Mucosa of stomach (tissue), 1 donor: ENCODE measurements around the gene PAK4.

Experiments used
- H3K27me3 ChIP-seq: one replicate; pipeline ENCODE4 v1.7.0; 2013; ENCODE audit warnings: mild to moderate bottlenecking, low read length; ENCODE audit not compliant: control insufficient read depth, insufficient read depth
- H3K36me3 ChIP-seq: one replicate; pipeline ENCODE4 v1.7.0; 2013; ENCODE audit warnings: low read length; ENCODE audit not compliant: control insufficient read depth, insufficient read depth
- H3K4me1 ChIP-seq: one replicate; pipeline ENCODE4 v1.7.0; 2013; ENCODE audit warnings: mild to moderate bottlenecking, low read length; ENCODE audit not compliant: control insufficient read depth, insufficient read depth
- H3K4me3 ChIP-seq: one replicate; pipeline ENCODE4 v1.7.0; 2013; ENCODE audit warnings: low read length
- H3K9ac ChIP-seq: one replicate; pipeline ENCODE4 v1.7.0; 2013; ENCODE audit warnings: mild to moderate bottlenecking, low read length, moderate library complexity
- H3K9me3 ChIP-seq: one replicate; pipeline ENCODE4 v1.7.0; 2013; ENCODE audit warnings: mild to moderate bottlenecking, low read length, moderate library complexity; ENCODE audit not compliant: control insufficient read depth
- donor health status: Pancreatic carcinoma.

PAK4 gene

DNA sequence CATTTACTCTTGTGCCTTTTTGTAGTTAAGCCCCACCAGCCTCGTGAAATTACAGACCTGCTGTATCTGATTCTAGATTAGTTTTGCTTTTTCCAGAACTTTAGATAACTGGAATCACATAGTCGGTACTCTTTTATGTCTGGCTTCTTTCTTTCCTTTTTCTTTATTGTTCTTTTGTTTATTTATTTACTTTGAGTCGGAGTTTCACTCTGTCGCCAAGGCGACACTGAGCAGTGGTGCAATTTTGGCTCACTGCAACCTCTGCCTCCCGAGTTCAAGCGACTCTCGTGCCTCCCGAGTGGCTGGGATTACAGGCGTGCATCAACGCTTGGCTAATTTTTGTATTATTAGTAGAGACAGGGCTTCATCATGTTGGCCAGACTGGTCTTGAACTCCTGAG, 65.2 kb downstream of the PAK4 start:
- Histone ChIP-seq H3K4me3 (no peak overlapping the region), H3K9ac (no peak overlapping the region), H3K9me3 (no peaks in the 10 kb centered on the region), H3K4me1 (peaks cover 3% of the 10 kb centered on the region), H3K36me3 (no peaks in the 10 kb centered on the region), H3K27me3 (peaks cover 16% of the 10 kb centered on the region)

DNA sequence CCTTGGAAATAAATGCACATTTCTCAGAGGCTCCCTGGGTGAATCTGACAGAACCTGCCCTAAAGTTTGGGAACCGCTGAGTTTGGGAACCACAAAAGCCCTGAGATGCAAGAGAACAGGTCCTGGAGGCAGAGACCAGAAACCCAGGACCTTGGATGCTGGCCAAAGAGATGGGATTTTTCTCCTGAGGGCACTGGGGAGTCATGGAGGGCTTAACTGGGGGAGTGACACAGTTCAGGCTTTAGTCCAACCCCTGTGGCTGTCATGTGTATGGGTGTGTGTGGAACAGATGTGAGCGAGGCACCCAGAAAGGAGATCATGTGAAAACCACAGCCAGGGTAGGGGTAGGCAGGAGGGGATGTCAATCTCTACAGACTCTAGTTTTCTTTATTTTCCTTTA, 67.3 kb downstream of the PAK4 start:
- Histone ChIP-seq H3K27me3 (peaks cover 31% of the 10 kb centered on the region), H3K9me3 (no peaks in the 10 kb centered on the region), H3K4me1 (peaks cover 3% of the 10 kb centered on the region), H3K36me3 (no peaks in the 10 kb centered on the region), H3K4me3 (no peak overlapping the region), H3K9ac (no peak overlapping the region)

DNA sequence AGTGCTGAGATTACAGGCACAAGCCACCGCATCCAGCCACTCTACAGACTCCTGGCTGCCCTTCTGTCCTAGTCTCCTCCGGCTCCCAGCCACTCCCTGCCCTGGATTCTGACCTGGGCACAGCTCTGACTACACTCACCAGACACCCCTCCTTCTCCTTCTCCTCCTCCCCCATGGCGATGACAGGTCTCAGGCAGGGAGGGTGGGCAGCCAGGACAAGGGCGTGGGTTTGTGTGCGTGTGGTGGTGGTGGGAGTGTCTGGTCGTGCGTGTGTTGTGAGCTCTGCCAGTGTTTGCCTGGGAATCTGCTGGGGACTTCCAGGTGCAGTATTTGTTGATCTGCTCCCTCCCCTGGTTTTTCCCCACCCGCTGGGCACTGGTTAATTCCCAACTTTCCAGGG, 68.2 kb downstream of the PAK4 start:
- no peaks in the 10 kb centered on the region for H3K9me3 ChIP-seq
- H3K36me3 ChIP-seq: no peaks in the 10 kb centered on the region
- peaks cover 3% of the 10 kb centered on the region for H3K4me1 ChIP-seq
- H3K9ac ChIP-seq: no peak overlapping the region
- peaks cover 37% of the 10 kb centered on the region for H3K27me3 ChIP-seq
- no peak overlapping the region for H3K4me3 ChIP-seq

DNA sequence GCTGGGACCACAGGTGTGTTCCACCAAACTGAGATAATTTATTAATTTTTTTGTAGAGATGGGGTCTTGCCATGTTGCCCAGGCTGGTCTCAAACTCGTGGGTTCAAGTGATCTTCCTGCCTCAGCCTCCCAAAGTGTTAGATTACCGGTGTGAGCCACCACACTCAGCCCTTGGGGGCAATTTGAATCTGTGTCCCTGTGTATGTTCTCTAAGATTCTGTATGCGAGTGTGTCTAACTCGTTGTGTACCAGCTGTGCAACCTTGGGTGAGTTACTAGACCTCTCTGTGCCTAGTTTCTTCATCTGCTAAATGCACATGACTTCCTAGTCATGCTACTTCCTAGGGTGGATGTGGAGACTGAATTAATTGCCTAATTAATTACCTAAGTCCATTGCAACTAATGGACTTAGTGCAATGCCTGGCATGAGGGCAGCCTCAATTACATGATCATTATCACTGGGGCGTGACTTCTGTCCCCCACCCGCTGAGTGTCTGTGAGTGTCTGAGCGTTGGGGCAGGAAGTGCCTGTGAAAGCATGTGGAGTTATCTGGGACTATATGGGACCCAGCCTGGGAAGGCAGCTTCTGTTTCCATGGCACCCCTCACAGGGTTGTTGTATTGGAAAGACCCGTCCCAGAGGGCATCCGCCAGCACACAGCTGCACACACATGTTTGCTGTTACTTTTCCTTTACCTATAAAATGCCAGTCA, 69.4 kb downstream of the PAK4 start:
- Histone ChIP-seq H3K27me3 (peaks cover 40% of the 10 kb centered on the region), H3K9me3 (no peaks in the 10 kb centered on the region), H3K9ac (no peak overlapping the region), H3K4me1 (peaks cover 6% of the 10 kb centered on the region), H3K36me3 (no peaks in the 10 kb centered on the region), H3K4me3 (no peak overlapping the region)

DNA sequence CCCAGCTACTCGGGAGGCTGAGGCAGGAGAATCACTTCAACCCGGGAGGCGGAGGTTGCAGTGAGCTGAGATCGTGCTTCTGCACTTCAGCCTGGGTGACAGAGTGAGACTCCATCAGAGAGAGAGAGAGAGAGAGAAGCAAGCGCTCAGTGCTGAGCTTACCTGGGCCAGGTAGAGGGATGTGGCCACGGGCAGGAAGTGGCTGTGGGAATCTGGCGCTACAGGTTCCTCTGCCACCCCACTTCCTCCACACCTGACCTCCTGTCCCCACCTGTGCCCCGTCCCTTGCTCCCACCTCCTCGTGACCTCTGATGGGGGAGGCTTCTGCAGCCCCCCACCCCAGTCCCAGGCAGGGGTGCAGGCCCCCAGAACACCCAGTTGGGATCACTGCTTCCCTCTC, 70.2 kb downstream of the PAK4 start:
- Histone ChIP-seq H3K9ac (no peak overlapping the region), H3K9me3 (no peaks in the 10 kb centered on the region), H3K4me3 (no peak overlapping the region), H3K4me1 (peaks cover 6% of the 10 kb centered on the region), H3K27me3 (peaks cover 46% of the 10 kb centered on the region), H3K36me3 (no peaks in the 10 kb centered on the region)

DNA sequence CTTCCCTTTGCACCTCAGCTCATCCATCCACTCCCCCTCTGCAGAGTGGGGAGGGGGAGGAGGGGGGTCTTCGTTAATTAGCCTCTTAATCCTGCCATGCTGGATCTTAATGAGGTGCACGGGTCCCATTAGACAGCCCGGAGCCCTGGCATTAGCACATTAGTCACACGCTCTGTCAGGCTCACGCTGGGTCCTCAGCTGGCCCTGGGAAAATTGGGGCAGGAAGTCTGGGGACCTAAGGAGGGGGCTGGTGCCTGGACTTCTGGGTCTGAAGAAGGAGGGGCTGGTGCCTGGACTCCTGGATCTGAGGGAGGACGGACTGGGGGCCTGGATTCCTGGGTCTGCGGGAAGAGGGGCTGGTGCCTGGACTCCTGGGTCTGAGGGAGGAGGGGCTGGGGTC, 70.7 kb downstream of the PAK4 start:
- Histone ChIP-seq H3K4me3 (no peak overlapping the region), H3K9ac (no peak overlapping the region), H3K4me1 (peaks cover 6% of the 10 kb centered on the region), H3K9me3 (no peaks in the 10 kb centered on the region), H3K36me3 (no peaks in the 10 kb centered on the region), H3K27me3 (peaks cover 51% of the 10 kb centered on the region)

DNA sequence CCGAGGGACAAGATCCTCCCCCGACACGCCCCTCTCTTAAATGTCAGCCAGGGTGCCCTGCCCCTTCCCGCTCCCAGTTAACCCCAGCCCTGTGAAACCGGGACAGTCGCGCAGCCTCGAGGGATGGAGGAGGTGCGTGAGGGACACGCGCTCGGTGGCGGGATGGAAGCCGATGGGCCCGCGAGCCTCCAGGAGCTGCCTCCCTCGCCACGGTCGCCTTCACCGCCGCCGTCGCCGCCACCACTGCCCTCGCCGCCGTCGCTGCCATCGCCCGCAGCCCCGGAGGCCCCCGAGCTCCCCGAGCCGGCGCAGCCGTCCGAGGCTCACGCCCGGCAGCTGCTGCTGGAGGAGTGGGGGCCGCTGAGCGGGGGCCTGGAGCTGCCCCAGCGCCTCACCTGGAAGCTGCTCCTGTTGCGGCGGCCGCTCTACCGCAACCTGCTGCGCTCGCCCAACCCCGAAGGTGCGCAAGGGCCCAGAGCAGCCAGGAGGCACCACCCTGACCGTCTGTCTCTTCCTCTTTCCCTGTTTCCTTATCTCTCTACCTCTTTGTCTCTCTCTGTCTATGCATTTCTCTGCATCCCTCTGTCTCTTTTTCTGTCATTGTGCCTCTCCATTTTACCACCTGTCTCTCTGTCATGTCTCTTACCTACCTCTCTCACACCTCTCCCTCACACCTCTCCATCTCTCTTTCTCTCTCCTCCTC, 71.4 kb downstream of the PAK4 start, which contains the start of gene NCCRP1:
TSS of gene NCCRP1 (plus strand) at position 105 of the 703 bp plus-strand sequence. CDS start at position 124, 19 bp downstream.
- H3K36me3 ChIP-seq: no peaks in the 10 kb centered on the region
- peaks cover 54% of the 10 kb centered on the region for H3K27me3 ChIP-seq
- H3K9ac ChIP-seq: no peak within 1 kb of the TSS
- H3K9me3 ChIP-seq: no peaks in the 10 kb centered on the region
- no peak within 1 kb of the TSS for H3K4me3 ChIP-seq
- H3K4me1 ChIP-seq: peaks cover 6% of the 10 kb centered on the region

DNA sequence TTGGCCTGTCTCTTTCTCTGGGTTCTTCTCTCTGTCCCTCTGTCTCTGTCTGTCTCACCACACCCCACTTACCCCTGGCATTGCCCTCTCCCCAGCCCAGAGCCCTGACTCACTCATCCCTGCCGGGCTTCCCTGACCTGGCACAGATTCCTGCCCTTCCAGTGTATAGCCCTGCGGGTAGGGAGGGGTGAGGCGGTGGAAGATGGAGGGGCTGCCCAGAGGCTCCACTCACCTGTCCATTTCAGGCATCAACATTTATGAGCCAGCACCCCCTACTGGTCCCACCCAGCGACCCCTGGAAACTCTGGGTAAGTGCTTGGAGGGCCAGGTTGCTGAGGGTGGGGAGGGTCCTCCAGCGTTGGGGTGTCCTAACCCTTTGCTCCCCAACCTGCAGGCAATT, 72.2 kb downstream of the PAK4 start:
- Histone ChIP-seq H3K4me3 (no peak overlapping the region), H3K4me1 (peaks cover 6% of the 10 kb centered on the region), H3K36me3 (no peaks in the 10 kb centered on the region), H3K27me3 (peaks cover 55% of the 10 kb centered on the region), H3K9ac (no peak overlapping the region), H3K9me3 (no peaks in the 10 kb centered on the region)

DNA sequence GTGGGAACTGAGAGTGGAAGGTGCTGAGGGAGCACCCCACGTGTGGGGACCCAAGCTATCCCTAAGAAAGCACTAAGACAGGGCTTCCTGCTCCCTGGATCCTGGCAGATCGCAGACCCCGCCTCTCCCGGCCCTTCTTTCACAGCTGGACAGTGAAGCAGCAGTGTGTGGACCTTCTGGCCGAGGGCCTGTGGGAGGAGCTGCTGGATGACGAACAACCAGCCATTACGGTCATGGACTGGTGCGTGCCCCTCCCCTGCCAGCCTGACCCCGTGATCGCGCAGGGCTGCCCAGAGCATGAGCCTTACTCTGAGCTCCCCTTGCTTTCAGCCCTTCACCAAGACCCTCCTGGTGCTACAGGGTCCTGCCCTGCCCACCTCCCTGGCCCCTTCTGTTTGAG, 73.4 kb downstream of the PAK4 start:
- Histone ChIP-seq H3K9ac (no peak overlapping the region), H3K27me3 (peaks cover 64% of the 10 kb centered on the region), H3K9me3 (no peaks in the 10 kb centered on the region), H3K36me3 (no peaks in the 10 kb centered on the region), H3K4me3 (no peak overlapping the region), H3K4me1 (peaks cover 6% of the 10 kb centered on the region)

DNA sequence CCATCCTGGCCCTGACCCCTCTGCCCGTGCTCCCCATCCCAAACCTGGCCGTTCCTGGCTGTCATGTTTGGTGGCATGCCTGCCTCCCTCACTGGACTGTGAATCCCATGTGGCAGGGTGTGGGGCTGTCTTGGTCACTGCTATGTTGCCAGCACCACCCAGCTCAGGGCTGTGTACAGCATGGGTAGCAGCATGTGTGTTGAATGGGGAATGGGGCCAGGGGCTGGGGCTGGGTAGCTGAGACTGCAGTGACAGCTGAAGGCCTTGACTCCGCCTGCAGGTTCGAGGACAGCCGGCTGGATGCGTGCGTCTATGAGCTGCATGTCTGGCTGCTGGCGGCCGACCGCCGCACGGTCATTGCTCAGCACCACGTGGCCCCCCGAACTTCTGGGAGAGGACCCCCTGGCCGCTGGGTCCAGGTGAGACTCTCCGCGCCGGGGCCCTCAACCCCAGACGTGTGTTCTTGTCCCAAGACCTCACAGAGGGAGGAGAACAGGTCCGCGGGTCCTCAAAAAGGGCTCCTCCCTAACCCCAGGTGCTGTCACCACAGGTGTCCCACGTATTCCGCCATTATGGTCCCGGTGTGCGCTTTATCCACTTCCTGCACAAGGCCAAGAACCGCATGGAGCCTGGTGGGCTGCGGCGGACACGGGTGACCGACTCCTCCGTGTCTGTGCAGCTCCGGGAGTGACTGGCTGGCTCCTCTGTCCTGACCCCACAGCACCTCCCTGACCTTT, 74.6 kb downstream of the PAK4 start:
- no peaks in the 10 kb centered on the region for H3K36me3 ChIP-seq
- H3K27me3 ChIP-seq: peaks cover 61% of the 10 kb centered on the region
- H3K4me3 ChIP-seq: no peak overlapping the region
- H3K4me1 ChIP-seq: peaks cover 12% of the 10 kb centered on the region
- H3K9ac ChIP-seq: no peak overlapping the region
- H3K9me3 ChIP-seq: no peaks in the 10 kb centered on the region

DNA sequence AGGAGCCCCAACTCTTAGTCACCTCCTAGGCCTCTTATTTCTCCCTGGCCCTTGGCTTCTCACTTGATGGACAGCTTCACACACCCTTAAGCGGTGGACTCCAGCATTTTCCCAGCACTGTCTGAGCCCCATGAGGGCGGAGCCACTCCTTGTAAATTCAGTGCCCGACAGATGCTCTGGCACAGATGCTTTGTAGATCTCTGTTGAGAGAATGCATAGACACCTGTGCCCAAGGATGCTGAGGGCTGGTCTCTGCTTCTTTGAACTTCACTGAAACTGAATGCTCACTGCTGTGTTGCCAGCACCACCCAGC, 75.2 kb downstream of the PAK4 start:
- Histone ChIP-seq H3K27me3 (peaks cover 56% of the 10 kb centered on the region), H3K36me3 (no peaks in the 10 kb centered on the region), H3K9ac (no peak overlapping the region), H3K9me3 (no peaks in the 10 kb centered on the region), H3K4me1 (peaks cover 13% of the 10 kb centered on the region), H3K4me3 (no peak overlapping the region)

DNA sequence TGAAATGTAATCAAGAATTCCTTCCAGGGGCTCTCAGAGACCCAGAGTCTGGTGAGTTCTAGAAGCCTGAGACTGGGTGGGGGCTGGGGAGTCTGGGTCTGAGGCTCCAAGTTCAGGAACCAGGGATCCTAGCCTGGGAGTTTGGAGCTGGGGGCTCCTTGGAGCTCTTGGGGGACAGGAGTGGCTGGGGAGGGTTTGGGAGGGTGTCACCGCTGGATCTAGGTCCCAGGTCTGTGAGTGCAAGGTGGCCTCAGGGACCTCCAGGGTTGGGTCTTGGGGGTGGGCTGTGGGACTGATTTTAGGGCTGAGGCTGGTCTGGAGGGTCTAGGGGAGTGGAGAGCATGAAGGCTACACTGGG, 77.4 kb downstream of the PAK4 start:
- no peaks in the 10 kb centered on the region for H3K36me3 ChIP-seq
- no peaks in the 10 kb centered on the region for H3K9me3 ChIP-seq
- H3K9ac ChIP-seq: no peak overlapping the region
- peaks cover 13% of the 10 kb centered on the region for H3K4me1 ChIP-seq
- no peak overlapping the region for H3K4me3 ChIP-seq
- peaks cover 34% of the 10 kb centered on the region for H3K27me3 ChIP-seq
